Measurements from ENCODE around the gene DEFB129.

DNA sequence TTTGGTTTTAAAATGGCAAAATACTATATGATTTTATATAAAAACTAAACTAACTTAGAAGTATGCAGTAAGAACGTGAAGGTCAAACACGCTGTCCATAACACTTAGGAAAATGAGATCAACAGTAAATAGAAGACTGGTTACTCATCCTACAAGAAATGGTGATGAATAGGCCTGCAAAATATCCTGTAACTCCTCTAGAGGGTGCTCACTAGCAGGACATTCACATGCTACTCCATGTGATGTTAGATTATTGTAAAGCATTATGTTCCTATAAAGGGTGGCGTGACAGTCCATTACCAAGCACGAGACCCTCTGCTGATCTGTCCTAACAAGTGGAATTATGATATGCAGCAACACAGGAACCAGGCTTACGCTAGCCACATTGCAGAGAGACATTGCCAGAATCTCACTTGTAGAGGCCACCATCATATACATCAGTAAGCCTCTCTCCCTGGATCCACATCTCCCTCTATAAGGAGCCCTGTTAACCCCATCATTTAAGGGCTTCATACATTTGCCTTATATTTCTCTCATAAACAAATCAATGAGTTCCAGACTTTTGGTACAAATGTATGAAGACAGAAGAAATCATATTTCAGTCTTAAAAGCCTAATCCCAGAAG is 18.0 kb upstream of the DEFB129 start:
- TF ChIP-seq CTCF (IDR thresholded peaks at IDR 0.05) (peak in 2 of 3 experiments; percentile 30 to 42), POLR2A (IDR thresholded peaks at IDR 0.05) (no peak)
